K562 (cell line): ENCODE data around the gene GPR3. TPM values are rescaled to one million over a fixed set of nuclear protein-coding genes. Genes with fewer than 3 reads are reported as not detected.

ENCODE experiments used
- BRF1 ChIP-seq: IDR thresholded peaks from 3 replicates; pipeline ENCODE4 v1.6.1; 2011; ENCODE audit warnings: borderline replicate concordance, mild to moderate bottlenecking; ENCODE audit not compliant: insufficient read length; ENCODE audit errors: extremely low read depth
- CEBPG ChIP-seq, 3 experiments: fragments of 200-800 bp in 1 of 3; sonication (Bioruptor generic) in 1 of 3; sonication (generic) in 1 of 3; formaldehyde crosslinking in 1 of 3; IDR thresholded peaks in 2 of 3; conservative IDR thresholded peaks in 1 of 3; 2 replicates each; pipeline versions ENCODE4 v1.6.1 to v1.8.0; 2016 to 2022; ENCODE audit warnings: missing compliant biosample characterization in 2 of 3, missing genetic modification characterization in 2 of 3, mild to moderate bottlenecking in 1 of 3, missing genetic modification reagents in 1 of 3
- FOXK1 ChIP-seq: sonication (generic); formaldehyde crosslinking; IDR thresholded peaks from 2 replicates; pipeline ENCODE4 v1.8.0; 2022; ENCODE audit warnings: missing genetic modification reagents, mild to moderate bottlenecking, borderline replicate concordance
- GATA2 ChIP-seq: sonication (generic); formaldehyde crosslinking; IDR thresholded peaks from 2 replicates; pipeline ENCODE4 v1.4.0; 2020; ENCODE audit warnings: mild to moderate bottlenecking, missing genetic modification reagents
- HES1 ChIP-seq: fragments of 450-650 bp; IDR thresholded peaks from 2 replicates; pipeline ENCODE4 v1.6.1; 2016; ENCODE audit warnings: low read depth, mild to moderate bottlenecking, moderate library complexity
- HMG20A ChIP-seq: fragments of 450-650 bp; formaldehyde crosslinking; conservative IDR thresholded peaks from 2 replicates; pipeline ENCODE4 v1.4.0; 2020; ENCODE audit warnings: mild to moderate bottlenecking, mixed read lengths
- HMG20B ChIP-seq: fragments of 250-450 bp; sonication (Bioruptor Pico); IDR thresholded peaks from 2 replicates; pipeline ENCODE4 v1.5.0; 2021; ENCODE audit warnings: mild to moderate bottlenecking
- MAFG ChIP-seq: fragments of 450-650 bp; conservative IDR thresholded peaks from 2 replicates; pipeline ENCODE4 v1.6.1; 2016; ENCODE audit warnings: missing genetic modification characterization, missing compliant biosample characterization
- MLLT1 ChIP-seq, 2 experiments: fragments of 450-650 bp; IDR thresholded peaks; 2 replicates each; pipeline ENCODE4 v1.6.1; 2016
- MYBL2 ChIP-seq, 2 experiments: fragments of 450-650 bp in 1 of 2; sonication (generic) in 1 of 2; formaldehyde crosslinking in 1 of 2; IDR thresholded peaks; 2 replicates each; pipeline versions ENCODE4 v1.6.1 to v1.8.1; 2017 to 2022; ENCODE audit warnings: borderline replicate concordance in 1 of 2, inconsistent platforms in 1 of 2, low read depth in 1 of 2, mild to moderate bottlenecking in 1 of 2, missing genetic modification reagents in 1 of 2, moderate library complexity in 1 of 2
- PHTF2 ChIP-seq: fragments of 250-450 bp; sonication (Bioruptor Pico); IDR thresholded peaks from 2 replicates; pipeline ENCODE4 v1.5.0; 2021; ENCODE audit warnings: mild to moderate bottlenecking
- POLR2H ChIP-seq: IDR thresholded peaks from 2 replicates; pipeline ENCODE4 v1.6.1; 2016; ENCODE audit warnings: missing genetic modification characterization, low read depth, mild to moderate bottlenecking, control low read depth, missing compliant biosample characterization, moderate library complexity
- PREB ChIP-seq: sonication (generic); formaldehyde crosslinking; IDR thresholded peaks from 2 replicates; pipeline ENCODE4 v1.8.1; 2023; ENCODE audit warnings: mild to moderate bottlenecking, missing genetic modification reagents
- RHOXF2B ChIP-seq: fragments of 250-450 bp; sonication (Bioruptor Pico); conservative IDR thresholded peaks from 2 replicates; pipeline ENCODE4 v1.5.1; 2021
- TCF3 ChIP-seq: sonication (generic); formaldehyde crosslinking; IDR thresholded peaks from 2 replicates; pipeline ENCODE4 v1.4.0; 2020; ENCODE audit warnings: mild to moderate bottlenecking, missing genetic modification reagents
- WHSC1 ChIP-seq: IDR thresholded peaks from one replicate; pipeline ENCODE4 v1.6.1; 2012; ENCODE audit warnings: low read length, control low read depth, inconsistent platforms
- ZNF280B ChIP-seq: fragments of 250-450 bp; sonication (Bioruptor Pico); IDR thresholded peaks from 2 replicates; pipeline ENCODE4 v1.5.1; 2021; ENCODE audit warnings: mild to moderate bottlenecking
- ZNF436 ChIP-seq: fragments of 250-450, 450-650 bp; sonication (Bioruptor Pico); formaldehyde crosslinking; IDR thresholded peaks from 2 replicates; pipeline ENCODE4 v1.7.0; 2020; ENCODE audit warnings: mild to moderate bottlenecking
- ZNF57 ChIP-seq: fragments of 450-650 bp; formaldehyde crosslinking; IDR thresholded peaks from 2 replicates; pipeline ENCODE4 v1.4.0; 2020; ENCODE audit warnings: mild to moderate bottlenecking, moderate library complexity
- polyA plus RNA-seq, 8 experiments: library from polyadenylated mRNA; depleted of rRNA in 4 of 8; stranded (reverse) in 5 of 8; unstranded in 3 of 8; fragments of >200 nt; fragmentation: Nextera tagmentation in 2 of 8; fragmentation: Illumina TruSeq in 1 of 8; extraction: Ambion mirVana in 2 of 8; extraction: Trizol in 1 of 8; gene quantifications; 2 replicates each; pipeline versions ENCODE4 v1.2.1 to v1.2.3, GENCODE V29; 2011 to 2014; ENCODE audit warnings: inconsistent platforms in 1 of 8, missing spikeins in 1 of 8
- total RNA-seq, 7 experiments: library from RNA; depleted of rRNA in 6 of 7; stranded (reverse); fragments of >200 nt in 6 of 7; fragmentation: Illumina TruSeq in 2 of 7; extraction: Trizol in 2 of 7; gene quantifications; 2 replicates each; pipeline versions ENCODE4 v1.2.1 to v1.2.3, GENCODE V29; 2011 to 2021; ENCODE audit warnings: low replicate concordance in 1 of 7
- TF ChIP-seq, protein P1 (sequence below): fragments of 450-650 bp; formaldehyde crosslinking; conservative IDR thresholded peaks from 2 replicates; pipeline ENCODE4 v1.4.0; 2022; ENCODE audit warnings: mild to moderate bottlenecking, missing genetic modification characterization

Gene GPR3
- total and polyA plus RNA-seq, 9 of the 15 experiments (the other 6 are each of a cell fraction or from before 2014, with no cell fraction given) = 0.24 to 11.5 (median 3.7) TPM

DNA sequence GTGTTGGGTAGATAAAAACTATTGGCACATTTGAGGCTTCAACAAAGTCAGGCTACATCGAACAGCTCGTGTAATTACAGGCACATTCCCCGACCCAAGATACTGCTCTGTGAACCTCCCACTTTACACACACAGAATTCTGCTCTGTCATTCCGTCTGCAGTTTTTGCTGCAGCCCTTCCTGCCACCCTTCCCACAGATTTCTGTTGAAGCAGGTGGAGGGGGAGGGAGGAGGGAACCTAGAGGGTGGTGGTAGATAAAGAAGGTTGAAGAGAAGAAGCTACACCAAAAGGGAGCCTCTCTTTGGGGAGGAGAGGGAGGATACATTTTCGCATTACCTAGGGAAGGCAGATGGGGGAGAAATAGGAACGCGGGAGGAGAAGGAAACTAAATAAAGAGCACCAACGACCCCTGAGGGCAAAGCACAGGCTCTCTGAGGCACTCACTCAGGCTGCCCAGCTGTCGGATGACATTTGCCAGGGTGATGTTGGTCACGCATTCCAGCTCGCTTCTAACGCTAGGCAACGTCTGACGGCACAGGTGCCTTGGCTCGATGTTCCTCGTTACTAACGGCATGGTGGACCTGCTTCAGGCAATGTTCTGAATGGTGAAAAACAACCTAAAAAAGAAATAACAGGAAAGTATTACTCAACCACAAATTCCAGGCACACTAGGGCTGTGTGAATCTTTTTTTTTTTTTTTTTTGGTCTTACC is 36.0 kb downstream of the GPR3 start (continued):
- TF ChIP-seq, protein P1, sequence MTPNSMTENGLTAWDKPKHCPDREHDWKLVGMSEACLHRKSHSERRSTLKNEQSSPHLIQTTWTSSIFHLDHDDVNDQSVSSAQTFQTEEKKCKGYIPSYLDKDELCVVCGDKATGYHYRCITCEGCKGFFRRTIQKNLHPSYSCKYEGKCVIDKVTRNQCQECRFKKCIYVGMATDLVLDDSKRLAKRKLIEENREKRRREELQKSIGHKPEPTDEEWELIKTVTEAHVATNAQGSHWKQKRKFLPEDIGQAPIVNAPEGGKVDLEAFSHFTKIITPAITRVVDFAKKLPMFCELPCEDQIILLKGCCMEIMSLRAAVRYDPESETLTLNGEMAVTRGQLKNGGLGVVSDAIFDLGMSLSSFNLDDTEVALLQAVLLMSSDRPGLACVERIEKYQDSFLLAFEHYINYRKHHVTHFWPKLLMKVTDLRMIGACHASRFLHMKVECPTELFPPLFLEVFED = no peak
- TF ChIP-seq HMG20B (CRISPR knock-in tag) (no peak), PHTF2 (no peak), HES1 (0 out of 2 replicates have a peak, but pooled peaks have one; percentile 8), POLR2H (no peak), ZNF436 (CRISPR knock-in tag) (no peak), RHOXF2B (CRISPR knock-in tag) (no peak), TCF3 (CRISPR knock-in tag) (peak; percentile 83), ZNF57 (no peak), CEBPG (CRISPR knock-in tag; IDR thresholded peaks at IDR 0.05) (no peak), CEBPG (tag; conservative IDR thresholded peaks at IDR 0.05 in 1 of 2, IDR thresholded peaks at IDR 0.05 in 1 of 2) (no peak), FOXK1 (no peak), BRF1 (no peak), MLLT1 (IDR thresholded peaks at IDR 0.05) (peak in 1 of 2 experiments; percentile 8; a peak in 1 of 4 replicates), ZNF280B (CRISPR knock-in tag) (no peak), MYBL2 (IDR thresholded peaks at IDR 0.05; ENCODE audit: low read depth) (no peak), MYBL2 (CRISPR knock-in tag; IDR thresholded peaks at IDR 0.05; ENCODE audit: borderline replicate concordance) (no peak), WHSC1 (no peak), HMG20A (no peak), PREB (CRISPR knock-in tag) (no peak), GATA2 (CRISPR knock-in tag) (peak; percentile 56; the same call in 1 of the 2 replicates), MAFG (tag) (peak; percentile 94)
